Measurements from ENCODE around the gene HOMER3. TPM values are rescaled to one million over a fixed set of nuclear protein-coding genes. Genes with fewer than 3 reads are reported as not detected.
A peak's percentile ranks its signal among the peaks of the same experiment; 100 is the strongest.

Gene HOMER3
- total and polyA plus RNA-seq, 9 of the 15 experiments (the other 6 are each of a cell fraction or from before 2014, with no cell fraction given): 1.3 to 5.1 (median 3.7) TPM; not detected in 2

GRCh38 chr19:18941628-18942354, 774 bp upstream of the HOMER3 start (continued):
- TF ChIP-seq JUN (IDR thresholded peaks at IDR 0.05; ENCODE audit: borderline replicate concordance, low read depth, low read length): no peak
- no peak for TF ChIP-seq JUN (CRISPR knock-in tag; IDR thresholded peaks at IDR 0.05; ENCODE audit: borderline replicate concordance)
- no peak for TF ChIP-seq ASH1L (IDR thresholded peaks at IDR 0.05; ENCODE audit: borderline replicate concordance, low read depth, partially characterized antibody)
- no peak for TF ChIP-seq NFE2 (IDR thresholded peaks at IDR 0.05; ENCODE audit: low read depth)
- TF ChIP-seq, protein P1, sequence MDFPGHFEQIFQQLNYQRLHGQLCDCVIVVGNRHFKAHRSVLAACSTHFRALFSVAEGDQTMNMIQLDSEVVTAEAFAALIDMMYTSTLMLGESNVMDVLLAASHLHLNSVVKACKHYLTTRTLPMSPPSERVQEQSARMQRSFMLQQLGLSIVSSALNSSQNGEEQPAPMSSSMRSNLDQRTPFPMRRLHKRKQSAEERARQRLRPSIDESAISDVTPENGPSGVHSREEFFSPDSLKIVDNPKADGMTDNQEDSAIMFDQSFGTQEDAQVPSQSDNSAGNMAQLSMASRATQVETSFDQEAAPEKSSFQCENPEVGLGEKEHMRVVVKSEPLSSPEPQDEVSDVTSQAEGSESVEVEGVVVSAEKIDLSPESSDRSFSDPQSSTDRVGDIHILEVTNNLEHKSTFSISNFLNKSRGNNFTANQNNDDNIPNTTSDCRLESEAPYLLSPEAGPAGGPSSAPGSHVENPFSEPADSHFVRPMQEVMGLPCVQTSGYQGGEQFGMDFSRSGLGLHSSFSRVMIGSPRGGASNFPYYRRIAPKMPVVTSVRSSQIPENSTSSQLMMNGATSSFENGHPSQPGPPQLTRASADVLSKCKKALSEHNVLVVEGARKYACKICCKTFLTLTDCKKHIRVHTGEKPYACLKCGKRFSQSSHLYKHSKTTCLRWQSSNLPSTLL (IDR thresholded peaks at IDR 0.05): no peak
- 0 out of 4 replicates have a peak, but pooled peaks of 1 of the 2 experiments have one; percentile 18 for TF ChIP-seq RAD21 (CRISPR knock-in tag; conservative IDR thresholded peaks at IDR 0.05 in 1 of 2, IDR thresholded peaks at IDR 0.05 in 1 of 2)
